Adrenal gland (tissue), 5 donors: ENCODE data around the gene PGC.

Experiments used
- CTCF ChIP-seq, 6 experiments: fragments of 450-650 bp in 4 of 6; fragments of 200-600 bp in 2 of 6; sonication (generic) in 1 of 6; IDR thresholded peaks; 1 replicate in 5 of 6; 2 replicates in 1 of 6; pipeline versions ENCODE4 v1.5.1 to v1.8.0; 2016 to 2021; ENCODE audit warnings: antibody characterized with exemption in 6 of 6, mild to moderate bottlenecking in 2 of 6, moderate library complexity in 1 of 6
- POLR2A ChIP-seq, 2 donors: fragments of 450-650 bp; IDR thresholded peaks; one replicate each; pipeline ENCODE4 v1.6.1; 2017; ENCODE audit warnings: antibody characterized with exemption in 2 of 2, mild to moderate bottlenecking in 2 of 2, moderate library complexity in 1 of 2
- donor health status: DM: no; HTN: no; CAD: no.

- TF ChIP-seq CTCF (IDR thresholded peaks at IDR 0.05) = no peak
- no peak for TF ChIP-seq POLR2A (IDR thresholded peaks at IDR 0.05)
These were observed 34.0 kb downstream of the PGC start for GRCh38 chr6:41713159-41713649.
